Activated CD4-positive, alpha-beta T cell treated with anti-CD3 and anti-CD28 coated beads, Interleukin-10, Interleukin-2, amounts not matched to agents 100 ng/mL and 50 ng/mL, durations not matched to agents 16 hours and 8 hours (primary cell): ENCODE results near the gene PREX1.
A peak's percentile ranks its signal among the peaks of the same experiment; 100 is the strongest.
"Not testable (repeated sequence)": the region's sequence is repeated elsewhere in the genome, so short reads cannot be mapped to it uniquely, and the experiment has no call there.

ENCODE experiments used
- DNase-seq: peaks from one replicate; pipeline ENCODE4 v3.0.0-alpha.2; 2020

The PREX1 gene

DNA sequence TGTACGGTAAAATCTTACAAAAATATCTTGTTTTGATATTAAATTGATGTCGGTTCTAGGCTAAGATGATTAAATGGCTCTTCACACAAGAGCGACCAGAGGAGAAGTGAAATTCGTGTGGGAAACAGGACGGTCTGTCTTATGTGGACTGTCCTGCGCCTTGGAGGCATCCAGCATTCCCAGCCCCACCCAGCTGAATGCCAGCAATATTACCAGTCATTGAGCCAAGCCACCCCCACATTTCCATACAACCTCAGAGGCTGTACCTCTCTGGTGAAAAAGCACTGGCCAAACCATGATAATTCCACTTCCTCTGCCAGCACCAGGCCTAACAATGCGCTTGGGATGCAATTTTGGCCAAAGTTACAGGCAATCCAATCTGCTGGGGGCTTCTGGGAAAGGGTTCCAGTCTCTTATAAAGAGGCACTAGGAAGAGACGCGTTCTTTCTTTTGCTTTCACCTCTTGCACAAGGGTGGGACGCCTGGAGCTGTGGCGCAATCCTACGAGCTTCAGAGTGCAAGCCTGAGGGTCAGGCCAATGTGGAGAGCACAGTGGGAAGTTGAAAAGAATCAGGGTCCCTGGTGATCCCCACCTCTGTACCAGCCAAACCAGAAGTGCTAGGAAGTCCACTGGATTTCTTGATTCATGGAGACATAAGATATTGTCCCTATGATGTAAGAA lies 213.1 kb downstream of the PREX1 start:
- no peak for DNase-seq

DNA sequence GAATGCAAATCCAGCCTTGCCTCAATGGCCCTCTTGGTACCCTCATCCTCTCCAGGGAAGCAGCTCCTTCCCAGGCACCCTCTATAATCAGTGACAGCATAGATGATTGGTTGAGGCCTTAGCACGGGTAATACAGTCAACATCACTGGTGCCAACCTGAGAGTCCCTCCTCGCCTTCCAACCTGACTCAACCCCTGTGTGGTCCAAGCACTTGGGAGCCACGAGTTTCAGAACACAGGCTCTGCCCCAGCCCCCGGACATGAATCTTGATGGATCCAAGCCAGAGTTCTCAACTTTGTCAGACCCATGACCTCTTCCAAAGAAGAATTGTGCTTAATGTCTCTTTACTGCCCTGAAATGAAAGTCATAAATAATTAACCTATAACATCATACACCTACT lies 213.9 kb downstream of the PREX1 start:
- DNase-seq: no peak

DNA sequence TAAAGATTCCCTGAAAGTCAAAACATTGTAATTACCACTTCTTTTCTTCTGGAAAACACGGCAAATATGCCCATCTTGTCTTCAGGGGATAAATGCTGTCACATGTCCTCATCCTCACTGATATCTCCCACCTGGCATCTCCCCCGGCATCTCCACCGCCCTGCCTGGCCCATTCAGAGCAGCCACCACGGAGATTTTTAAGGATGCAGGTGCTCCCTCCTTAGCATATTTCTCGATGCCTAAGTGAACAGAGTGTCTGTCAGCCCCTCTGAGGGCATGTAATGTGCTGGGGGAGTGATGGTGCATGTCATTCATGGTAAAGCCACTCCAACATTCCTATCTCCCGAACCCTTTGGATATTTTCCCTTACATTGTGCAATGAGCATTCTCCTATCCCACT lies 215.5 kb downstream of the PREX1 start:
- no peak for DNase-seq

DNA sequence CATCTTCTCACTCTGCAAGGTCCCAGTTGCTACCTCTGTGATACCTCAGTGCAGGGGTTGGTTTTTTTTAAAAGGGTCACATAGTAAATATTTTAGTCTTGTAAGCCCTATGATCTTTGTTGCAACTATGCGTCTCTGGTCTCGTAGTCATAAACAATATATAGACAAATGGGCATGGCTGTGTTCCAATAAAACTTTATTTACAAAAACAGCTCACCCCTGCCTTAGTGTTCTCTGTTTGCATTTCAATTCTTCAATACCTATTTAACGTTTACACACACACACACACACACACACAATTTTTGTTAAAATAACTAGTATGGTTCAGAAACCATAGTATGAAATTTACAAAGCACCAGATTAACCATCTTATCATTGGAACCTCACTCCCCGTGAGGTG lies 216.8 kb downstream of the PREX1 start:
- DNase-seq: no peak

DNA sequence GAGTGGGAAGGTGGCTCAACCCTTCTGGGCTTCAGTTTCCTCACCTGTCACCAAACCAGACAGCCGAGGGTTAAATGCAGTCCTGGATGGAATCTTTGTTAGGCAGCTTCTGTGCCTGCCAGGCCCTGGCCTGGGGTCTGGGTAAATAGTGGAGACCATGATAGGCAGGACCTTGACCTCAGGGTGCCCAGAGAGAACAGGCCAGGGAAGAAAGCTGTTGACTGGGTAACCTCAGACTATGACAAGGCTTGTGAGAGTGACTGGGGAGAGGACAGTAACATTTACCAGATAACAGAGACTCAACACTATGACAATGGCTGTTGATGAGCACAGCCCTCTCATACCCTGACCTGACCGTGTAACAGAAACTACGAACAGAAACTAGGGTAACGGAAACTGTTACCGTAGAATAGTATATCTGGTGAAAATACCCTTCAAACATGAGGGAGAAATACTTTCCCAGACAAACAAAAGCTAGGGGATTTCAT lies 218.3 kb downstream of the PREX1 start:
- DNase-seq: peak; percentile 35

DNA sequence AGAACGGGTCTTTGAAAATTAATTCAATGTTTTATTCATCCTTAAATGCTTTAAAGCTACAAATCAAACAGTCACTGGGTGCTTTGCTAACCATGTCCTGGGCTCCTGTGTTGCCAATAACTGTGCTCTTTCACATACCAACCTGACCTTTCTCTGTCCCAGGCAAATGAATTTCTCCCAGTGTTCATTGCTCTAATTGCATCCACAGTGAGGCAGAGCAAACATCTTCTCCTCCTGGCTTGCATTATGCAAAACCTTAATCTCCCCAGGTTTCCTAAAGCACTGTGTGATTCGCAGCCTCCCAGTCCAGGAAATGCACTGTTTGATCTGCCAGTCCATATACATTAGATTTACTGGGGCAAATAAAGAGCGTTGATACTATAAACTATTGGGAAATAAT lies 219.0 kb downstream of the PREX1 start:
- no peak for DNase-seq

DNA sequence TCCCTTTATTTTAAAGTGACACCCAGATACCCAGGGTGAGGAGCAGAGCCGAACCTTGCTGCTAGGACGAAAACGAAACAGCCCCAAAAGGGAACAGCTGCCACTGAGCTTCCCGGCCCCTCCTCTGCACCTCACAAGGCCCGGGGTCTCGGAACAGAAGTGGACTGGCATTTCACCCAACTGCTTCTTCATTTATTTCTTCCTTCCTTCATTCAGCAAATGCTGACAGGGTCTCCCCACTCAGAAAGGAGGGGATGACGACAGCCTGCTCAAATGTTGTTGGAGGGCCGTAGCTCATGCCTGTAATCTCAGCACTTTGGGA lies 220.3 kb downstream of the PREX1 start:
- no peak for DNase-seq

DNA sequence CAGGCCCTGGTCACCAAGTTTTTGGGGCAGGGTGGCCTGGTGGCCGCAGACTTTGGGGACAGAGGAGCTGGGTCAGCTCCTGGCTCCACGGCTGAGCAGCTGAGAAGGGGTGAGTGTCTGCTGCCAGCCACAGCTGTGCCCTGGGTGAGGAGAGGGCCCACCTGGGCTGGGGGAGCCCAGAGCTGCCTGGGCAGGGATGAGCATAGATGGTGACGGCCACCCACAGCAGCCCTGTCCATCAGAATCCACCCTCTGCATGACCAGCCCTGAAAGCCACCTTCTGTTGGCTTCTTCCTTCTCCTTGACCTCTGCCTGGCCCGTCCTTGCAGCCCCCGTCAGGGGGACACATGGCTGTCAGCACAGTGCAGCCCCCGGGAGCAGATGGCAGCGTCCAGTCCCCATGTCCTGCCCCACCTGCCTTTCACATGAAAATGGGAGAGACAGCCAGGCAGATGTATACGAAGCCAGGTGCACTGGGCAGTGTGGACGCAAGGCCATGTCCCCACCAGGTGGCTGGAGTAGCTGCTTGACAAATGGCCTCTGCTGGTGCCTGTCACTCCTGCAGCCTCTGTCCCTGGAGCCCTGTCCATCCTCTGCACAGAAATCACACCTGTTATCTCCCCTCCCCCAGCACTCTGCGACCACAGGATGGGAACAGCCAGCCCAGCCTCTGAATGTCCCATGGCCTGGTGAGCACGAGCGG lies 220.8 kb downstream of the PREX1 start:
- DNase-seq: no peak

DNA sequence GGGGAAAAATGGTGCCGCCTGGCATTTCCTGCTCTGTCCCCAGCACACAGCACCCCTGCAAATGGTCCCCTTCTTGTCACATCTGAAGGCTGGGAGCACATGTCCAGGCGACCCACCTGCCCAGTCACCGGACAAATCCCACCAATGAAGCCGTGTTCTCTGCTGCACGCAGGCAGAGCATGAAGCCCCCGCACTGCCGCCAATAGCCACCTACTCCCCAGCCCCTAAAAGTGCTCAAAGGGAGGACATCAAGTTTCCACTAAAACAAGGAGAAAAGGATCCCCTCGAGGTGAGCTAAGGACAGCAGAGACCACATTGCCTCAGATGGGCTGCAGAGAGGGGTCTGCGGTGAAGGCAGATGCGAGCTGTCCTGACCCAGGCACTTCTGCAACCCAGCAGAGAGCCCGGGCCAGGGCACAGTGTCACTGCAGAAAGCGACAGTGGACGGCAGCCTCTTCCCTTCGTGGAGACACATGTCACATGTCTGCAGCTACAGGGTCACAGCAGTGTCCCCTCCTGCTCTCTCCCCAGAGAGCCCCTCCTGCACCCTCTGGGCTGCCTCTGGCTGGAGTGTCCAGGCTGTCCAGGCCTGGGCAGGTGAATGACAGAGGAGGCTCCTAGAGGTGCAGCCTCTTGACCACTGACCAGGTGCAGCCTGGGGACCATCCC lies 221.5 kb downstream of the PREX1 start:
- DNase-seq: no peak

DNA sequence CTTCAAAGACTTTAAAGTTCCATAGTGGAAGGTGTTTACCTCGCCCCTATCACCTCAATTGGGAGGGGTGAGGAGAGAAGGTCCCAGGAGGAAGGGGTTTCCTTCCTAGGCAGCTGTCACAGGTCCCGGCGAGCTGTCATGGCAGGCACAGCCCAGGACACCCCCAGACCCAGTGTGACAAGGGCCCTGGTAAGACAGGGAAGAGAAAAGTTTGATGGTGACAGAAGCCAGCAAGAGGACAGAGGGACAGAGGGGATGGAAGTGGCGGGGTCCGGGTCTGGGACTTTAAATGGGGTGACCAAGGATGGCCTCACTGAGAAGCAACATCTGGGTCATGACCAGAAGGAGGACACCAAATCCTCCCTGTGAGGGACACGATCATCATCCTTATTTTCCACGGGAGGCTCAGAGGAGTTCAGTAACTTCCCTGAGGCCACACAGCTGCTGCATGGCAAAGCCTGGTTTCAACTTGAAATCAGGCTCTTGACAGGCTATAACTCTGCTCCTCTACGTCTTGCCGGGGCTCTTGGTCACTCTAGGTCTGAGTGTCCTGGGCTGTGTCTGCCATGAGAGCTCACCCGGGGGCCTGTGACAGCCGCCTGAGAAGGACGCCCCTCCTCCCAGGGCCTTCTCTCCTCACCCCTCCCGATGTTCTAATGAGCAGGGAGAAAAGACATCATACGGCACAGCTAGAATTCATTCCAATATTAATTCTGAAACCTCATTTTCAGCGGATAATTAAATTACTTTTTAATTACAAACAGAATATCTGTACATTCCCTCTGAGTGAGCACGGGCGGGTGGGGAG lies 222.2 kb downstream of the PREX1 start:
- DNase-seq: no peak

DNA sequence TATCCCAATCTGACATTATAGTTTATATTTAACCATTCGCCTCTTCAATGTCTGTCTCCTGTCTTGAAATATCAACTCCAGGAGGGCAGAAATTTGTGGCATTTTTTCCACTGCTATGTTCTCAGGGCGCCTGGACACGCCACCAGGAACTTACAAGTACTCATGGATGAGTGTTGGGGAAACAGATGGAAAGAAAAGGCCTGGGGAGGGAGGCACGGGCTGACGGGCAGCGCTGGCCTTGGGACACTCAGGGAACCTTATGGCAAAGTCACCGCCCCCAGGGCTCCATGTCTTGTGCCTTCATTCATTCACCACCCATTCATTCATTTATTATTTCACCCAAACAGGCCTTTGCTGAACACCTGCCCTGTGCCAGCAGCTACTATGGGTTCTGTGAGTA lies 222.9 kb downstream of the PREX1 start:
- no peak for DNase-seq

DNA sequence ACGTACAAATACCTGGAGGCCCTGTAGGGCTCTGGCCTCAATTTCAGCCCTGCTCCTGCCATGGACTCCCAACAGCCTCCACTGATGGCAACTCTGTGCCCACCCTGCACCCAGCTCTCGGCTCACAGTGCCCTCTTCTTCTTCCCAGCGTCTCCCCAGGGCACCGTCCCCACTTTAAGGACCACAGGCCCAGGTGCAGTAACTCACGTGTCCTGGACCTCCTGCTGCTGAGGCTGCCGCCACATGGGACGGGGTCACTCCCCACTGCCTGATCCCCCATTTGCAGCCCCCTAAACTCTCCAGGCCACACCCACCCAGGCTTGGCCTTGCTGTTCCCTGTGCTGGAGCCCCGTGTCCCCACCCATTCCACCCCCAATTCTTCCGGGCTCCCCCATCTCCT lies 223.4 kb downstream of the PREX1 start:
- DNase-seq: no peak

DNA sequence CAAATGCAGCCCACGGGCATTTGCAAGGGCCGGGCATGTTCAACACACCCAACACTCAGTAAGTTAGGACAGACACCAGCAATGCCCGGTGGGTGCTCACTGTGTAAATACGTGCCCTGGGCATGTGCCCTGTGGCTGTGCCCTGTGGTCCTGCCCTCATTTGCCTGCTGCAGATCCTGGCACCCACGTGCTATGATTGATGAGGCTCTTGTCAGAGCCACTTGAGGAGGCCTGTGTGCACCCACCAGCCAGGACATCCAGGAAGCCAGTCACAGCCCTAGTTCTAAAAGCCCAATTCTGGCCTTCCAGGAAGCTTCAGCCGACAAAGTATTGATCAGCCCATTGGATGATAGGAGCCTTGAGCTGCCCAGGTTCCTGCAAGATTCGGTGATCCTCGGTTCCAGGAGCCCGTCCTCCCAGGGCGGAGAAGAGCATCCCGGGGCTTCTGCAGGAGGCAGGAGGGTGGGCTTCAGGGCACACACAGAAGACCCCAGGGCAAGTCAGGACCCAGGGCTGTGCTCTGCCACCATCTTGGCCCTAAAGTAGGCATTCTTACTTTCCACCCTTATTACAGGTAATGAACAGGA lies 223.9 kb downstream of the PREX1 start:
- no peak for DNase-seq

DNA sequence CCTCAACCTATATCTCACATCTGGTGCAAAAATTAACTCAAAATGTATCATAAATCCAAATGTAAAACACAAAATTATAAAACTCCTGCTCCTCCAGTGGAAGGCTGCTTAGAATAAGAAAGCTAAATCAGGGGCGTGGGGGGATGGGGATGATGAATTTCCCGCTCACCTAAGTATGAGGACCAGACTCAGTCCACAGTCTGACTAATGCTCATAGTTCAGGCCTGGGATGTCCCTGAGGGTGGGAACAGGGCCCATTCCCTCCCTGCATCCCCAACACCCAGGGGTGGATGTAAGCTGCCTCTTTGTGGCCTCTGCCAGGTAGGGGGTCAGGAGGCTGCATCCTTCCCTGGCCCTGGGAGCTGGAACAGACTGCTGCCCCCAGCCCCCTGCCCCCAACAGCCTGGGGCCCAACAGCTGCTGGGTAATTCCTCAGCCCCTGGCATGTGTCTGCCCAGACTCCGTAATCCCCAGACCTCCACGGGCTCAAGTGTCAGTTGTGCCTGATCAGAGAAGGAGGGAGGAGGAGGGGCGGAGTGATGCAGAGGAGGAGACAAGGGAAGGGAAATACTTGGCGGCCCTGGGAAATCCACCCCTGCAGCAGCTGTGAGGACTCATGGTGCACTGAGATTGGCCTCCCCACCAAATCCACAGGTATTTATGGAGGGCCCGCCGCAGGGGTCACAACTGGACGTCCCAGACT lies 224.5 kb downstream of the PREX1 start:
- no peak for DNase-seq

DNA sequence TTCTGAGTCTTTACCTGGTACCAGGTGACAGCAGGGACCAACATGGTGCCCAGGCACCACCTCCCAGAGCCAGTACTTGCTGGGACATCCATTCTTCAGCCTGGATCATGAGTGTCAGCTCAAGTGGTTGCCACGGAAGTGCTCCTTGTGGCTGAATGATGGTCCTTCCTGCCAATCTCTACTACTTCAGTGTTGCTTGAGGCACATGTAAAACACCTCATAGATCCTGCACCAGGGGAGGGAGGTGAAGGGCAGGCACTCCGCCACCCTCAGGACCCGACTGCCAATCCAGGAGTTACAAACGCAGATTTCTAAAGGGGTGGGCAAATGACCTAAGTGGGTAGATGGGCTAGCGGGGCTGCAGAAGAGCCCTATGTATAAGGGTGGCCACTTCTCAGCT lies 226.0 kb downstream of the PREX1 start:
- DNase-seq: no peak

DNA sequence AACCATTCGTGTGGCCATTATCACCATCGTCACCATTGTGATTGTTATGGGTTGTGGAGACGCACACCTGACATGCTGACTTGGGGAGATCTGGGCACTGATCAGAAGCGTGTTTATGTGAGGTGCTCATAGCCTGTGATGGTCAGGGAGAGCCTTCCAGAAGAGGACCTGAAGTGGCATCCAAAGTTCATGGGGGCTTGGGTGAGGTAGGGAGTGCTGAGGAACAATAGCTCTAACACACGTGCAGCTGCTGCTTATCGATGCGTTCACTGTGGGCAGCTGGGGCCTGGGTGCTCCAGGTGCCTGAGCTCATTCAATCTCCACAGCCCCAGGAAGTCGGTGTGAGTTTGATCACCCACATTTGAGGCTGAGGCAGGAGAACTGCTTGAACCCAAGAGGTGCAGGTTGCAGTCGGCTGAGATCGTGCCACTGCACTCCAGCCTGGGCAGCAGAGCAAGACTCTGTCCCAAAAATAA lies 227.3 kb downstream of the PREX1 start:
- no peak for DNase-seq

DNA sequence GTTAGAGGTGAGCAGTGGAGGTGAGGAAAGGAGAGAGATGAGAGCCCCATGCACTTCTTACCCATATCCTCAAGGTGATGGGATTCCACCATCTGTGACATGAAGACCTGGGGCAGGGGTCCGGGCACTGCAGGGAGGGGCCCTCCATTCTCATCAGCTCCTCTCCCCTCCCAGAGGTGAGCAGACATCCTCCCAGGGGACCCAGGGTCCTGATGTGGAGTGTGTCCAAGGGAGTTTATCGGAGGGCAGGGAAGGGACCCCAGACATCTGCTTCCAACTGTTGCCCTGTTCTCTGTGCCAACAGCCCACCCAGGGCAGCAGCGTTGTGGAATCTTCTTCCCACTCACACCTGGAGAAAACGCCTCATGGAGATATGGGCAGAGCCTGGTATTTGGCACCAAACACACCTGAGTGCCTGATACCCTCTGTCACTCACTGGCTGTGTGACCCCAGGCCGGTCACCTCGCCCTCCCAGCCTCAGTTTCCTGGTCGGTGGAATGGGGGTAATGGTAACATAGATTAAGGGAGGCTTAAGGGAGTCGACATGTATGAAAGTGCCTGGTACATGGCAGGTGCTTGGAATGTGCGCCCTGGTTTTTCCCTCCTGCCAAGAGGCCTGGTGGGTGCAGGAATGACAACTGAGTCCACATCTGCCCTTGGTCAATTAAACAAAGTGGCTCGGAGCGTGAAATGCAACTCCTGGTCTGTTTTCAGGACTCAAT lies 227.9 kb downstream of the PREX1 start:
- no peak for DNase-seq

DNA sequence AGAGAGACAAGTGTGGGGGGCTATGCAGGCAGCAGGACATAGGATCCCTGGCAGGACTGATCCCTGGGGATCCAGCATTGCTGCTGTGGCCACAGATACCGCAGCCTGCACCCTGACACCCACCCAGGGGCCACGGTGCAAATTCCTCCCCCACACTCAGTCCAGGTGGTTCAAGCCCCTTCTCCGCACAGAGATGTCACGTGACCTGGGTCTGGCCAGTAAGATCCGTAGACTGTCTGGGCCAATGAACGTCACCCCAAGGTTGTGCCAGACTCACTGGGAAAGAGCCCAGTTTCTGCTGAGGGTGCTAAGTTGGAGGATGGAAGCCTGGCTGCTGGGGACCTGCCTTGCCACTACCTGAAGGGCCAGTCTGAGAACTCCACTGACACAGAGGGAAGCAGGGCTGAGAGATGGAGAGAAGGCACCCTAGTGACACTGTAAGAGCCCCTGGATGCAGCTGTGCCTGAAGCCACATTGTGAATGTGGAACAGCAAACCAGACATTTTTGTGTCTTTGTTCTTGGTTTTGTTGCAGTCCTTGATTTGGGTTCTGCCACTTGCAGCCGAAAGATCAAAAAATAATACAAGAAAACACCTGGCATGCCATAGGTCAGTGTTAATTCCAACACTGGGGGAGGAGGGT lies 228.6 kb downstream of the PREX1 start:
- DNase-seq: no peak

DNA sequence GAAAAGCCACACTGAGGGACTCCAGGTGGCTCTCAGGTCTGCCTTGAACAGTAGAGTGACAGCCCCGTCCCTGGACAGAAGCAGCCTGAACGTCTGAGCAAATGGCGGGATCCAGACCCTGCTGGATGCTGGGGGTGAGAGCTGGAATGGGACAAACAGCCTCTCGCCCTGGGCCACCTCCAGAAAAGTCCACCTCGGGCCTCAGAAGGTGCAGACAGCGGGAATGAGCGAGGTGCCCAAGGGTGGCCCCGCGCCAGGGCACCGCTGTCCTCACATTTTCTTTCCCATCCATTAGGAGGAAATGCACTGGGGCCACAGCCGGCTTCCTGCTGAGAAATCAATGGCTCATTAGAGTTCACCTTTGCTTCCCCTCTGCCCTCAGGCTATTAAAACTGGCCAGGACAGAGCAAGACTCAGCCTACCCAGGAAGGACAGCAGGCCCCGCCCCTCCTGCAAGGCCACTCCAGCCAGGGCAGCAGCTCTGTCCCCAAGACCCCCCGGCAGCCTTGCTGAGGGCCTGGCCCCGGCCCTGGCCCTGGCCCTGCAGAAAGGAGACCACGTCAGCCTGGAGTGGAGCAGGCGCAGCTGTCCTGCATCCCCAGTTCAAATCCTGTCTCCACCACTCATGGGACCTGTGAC lies 229.4 kb downstream of the PREX1 start:
- DNase-seq: not testable (repeated sequence)

DNA sequence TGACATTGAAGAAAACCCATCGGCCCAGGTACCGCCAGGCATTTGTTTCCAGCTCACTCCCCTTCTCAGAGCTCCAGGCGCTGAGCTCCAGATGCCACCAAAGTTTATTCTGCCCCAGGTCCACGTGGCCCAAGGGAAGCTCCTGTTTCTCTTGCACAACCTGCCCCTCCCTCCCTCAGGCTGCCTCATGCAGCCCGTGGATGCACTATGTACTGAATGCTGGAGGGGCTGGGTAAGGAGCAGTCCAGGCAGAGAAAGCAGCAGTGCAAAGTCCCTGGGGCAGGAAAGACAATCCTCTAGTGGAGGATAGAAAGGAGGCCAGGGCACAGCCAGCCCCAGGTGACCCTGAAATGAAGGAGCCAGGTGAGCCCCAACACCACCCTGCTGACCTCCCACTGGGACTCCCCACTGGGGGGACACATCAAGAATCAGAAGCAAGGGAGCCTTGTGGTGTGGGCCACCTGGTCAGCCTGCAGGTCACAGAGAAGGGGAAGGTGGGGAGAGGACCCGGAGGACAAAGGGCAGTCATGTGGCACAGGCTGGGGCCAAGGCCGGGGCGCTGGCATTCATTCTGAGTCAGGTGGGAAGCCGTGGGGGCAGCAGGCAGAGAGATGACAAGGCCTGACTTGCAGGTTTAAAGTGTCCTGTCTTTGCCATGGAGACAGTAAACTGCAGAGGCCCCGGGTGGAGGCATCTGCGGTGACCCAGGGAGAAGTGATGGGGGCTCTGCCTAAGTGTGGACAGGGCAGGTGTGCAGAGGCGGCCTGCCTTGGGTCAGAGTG lies 230.1 kb downstream of the PREX1 start:
- no peak for DNase-seq
